HG03432 (cell line): ENCODE data around the gene KMT2D.

ENCODE experiments used
- ATAC-seq: cut with Tn5 transposase; IDR thresholded peaks from one replicate; pipeline ENCODE4 v1.9.1; 2021; ENCODE audit warnings: mild to moderate bottlenecking, moderate library complexity; ENCODE audit not compliant: unreplicated experiment

KMT2D gene

DNA sequence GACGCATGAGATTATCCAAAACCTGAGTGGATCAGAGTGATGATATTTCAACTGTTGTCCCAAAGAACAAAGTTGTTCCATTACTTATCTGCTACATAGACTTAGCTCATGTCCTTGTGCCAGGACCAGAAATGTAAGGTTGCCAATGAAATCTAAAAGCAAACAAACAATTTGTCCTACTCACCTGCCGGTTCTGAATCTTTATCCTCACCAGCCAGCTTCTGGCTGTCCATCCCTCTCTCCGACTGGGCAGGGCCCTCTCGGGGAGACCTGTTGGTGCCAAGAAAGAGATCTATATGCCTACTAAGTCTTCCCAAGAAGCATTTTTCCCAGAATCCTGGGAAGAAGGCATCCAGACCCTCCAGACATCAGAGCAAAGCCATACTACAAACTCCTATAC is 5.5 kb downstream of the KMT2D start:
- ATAC-seq: no peak

DNA sequence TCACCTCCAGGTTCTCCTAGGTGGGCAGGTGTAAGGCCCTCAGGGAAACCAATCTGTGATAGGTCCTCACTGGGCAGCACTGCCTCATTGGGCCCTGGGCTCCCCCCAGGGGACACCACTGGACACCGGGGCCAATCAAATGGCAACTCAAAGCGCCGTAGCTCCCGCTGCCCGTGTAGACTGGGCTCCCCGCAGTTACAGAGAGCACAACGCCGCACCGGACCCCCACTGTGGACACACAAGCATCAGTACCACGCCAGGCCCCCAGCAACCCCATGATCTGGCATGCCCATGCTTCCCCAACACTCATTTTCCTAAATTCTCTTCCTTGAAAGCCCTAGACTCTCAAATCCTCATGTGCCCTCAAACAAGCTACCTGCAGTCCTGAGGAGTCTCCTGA is 6.1 kb downstream of the KMT2D start:
- no peak for ATAC-seq

DNA sequence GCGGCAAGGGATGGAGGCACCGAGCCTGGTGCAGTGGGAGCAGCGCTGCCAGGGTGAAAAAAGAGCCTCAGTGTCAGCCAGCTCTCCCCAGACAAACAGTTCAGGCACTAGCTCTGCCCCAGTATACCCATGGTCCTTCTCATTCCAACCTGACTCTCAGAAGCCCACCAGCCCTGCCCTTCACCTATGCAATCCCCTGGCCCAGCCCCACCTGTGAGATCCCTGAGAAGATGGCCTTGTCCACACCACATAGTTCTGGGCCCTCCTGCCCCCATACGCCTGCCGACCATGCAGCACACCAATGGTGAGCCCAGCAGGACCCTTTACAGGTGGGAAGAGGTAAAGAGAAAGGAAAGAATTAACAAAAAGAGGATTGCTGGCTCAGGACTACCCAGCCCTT is 6.5 kb downstream of the KMT2D start:
- no peak for ATAC-seq

DNA sequence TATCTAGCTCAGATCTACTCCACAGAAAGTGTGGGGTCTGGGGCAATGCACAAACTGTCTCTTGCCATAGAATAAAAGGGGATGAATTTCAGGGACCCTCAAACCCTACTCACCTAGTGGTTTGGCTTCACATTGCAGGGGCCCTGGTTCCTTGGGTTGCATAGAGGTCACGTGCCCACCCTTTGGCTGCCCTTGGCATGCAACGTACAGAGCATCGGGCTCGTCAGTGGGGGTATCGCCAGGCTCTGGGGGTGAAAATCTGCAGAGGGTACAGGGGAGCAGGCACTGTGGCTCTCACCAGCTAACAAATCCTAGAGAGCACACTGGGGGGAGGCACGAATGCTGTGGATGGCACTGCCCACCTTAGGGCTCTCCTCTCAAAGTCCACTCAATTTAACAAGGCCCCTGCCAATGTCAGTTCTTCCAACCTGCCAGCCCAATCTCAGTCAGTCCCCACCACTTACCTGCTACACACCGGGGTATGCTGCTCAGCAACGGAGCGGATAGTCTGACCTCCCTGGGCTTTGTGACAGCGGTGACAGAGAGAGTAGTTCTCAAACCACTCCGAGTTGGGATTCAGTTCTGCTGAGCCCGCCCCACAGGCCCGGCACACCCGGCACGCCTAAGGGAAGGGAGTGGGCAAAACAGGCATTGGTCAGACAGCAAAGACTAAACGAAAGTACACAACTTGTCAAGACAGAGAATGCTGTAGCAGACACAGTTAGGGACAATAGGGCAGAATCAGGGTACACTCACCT is 8.0 kb downstream of the KMT2D start:
- ATAC-seq: no peak

DNA sequence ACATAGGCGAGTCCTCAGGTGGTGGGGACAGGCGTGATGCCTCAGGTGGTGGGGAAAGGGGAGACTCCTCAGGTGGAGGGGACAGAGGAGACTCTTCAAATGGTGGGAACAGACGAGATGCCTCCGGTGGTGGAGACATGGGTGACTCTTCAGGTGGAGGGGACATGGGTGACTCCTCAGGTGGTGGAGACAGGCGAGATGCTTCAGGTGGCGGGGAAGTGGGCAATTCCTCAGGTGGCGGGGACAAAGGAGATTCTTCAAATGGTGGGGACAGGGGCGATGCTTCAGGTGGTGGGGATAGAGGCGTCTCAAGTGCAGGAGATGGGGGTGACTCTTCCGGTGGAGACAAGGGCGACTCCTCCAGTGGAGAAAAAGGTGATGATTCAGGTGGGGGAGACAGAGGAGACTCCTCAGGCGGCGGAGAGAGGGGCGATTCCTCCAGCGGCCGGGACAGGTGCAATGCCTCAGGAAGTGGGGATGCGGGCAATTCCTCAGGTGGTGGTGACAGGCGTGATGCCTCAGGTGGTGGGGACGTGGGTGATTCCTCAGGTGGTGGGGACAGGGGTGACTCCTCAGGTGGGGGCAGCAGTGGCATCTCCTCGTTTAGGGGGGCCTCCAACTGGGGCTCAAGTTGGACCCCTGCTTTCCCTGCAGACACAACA is 8.7 kb downstream of the KMT2D start:
- ATAC-seq: no peak

DNA sequence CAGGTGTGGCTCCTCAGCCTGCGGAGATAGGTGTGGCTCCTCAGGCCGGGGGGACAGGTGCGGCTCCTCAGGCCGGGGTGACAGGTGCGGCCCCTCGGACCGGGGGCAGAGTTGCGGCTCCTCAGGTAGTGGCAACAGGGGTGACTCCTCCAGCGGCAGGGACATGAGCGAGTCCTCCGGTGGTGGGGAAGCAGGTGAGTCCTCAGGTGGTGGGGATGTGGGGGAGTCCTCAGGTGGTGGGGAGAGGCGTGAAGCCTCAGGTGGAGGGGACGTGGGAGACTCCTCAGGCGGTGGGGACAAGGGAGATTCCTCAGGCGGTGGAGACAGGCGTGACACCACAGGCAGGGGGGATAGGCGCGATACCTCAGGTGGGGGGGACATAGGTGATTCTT is 9.2 kb downstream of the KMT2D start:
- no peak for ATAC-seq

DNA sequence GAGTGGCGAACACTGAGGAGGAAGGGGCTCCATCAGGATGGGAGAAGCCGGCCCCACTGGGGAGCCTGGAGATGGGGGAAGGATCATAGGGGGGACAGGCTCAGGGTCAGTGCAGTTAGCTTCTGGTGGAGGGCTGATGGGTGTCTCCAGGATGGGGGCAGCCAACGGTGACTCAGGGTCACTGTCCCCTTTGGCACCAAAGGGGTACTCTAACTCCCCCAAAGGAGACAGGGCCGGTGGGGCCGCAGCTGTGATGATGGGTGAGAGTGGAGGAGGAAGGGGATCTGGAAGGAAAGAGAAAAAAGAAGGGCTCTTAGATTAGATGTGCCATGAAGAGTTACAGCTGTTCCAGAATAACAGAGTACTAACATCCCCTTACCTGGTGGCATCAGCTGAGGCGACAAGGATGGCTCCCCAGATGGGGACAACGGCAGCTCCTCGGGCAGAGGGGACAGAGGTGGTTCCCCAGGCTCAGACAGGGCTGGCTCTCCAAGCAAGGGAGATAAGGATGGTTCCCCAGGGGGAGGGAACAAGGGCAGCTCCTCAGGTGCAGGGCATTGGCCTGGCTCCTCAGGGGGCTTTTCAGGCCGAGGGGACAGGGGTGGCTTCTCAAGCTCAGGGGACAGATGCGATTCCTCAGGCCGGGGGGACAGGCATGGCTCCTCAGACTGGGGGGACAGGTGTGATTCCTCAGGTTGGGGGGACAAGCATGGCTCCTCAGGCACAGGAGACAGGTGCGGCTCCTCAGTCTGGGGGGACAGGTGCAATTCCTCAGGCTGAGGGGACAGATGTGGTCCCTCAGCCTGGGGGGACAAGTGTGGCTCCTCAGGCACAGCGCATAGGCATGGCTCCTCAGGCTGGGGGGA is 9.9 kb downstream of the KMT2D start:
- no peak for ATAC-seq

DNA sequence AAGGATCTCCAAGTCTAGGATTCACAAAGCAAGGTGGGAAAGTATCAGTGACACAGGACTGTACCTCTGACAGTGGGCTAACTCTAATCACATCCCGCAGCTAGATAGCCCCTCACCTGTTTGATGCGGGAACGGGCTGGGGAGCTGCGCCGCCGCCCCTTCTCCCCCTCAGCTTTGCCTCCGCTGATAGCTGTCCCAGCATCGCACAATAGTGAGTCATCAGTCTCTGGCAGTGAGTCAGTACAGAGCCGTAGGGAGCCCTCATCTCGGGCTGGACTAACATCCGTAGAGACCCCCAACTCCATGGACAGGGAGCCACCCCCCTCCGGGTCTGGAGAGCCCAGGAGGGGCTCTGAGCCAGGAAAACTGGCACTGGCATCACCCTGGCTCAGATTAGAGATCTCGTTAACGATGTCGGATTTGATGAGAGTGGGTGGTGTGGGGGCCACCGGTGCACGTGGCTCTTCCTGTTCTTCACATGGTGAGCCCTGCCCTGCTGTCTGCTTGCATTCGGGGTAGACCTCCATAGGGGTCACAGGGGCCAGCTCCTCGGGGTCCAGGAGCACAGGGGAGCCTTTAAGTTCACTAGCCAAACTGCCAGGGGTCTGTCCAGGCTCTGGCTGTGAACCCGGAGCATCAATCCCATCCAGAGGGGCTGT is 10.9 kb downstream of the KMT2D start:
- ATAC-seq: no peak

DNA sequence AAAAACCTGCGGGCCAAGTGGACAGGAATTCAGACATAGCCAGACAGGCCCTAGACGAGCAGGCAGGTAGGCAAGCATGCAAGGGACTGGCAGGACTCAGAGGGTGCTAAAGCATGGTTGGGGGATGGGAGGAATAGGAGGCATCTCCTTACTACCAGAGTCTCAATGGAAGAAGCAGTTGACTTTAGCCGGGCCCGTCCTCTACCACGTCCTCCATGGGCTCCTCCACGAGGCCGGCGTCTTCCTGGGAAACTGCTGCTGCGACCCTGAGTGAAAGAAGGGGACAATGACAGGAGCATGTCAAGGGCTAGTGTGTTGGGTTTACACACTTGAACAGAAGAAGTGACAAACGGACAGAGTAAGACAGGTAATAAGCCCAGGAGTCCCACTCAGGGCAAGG is 11.6 kb downstream of the KMT2D start:
- no peak for ATAC-seq

DNA sequence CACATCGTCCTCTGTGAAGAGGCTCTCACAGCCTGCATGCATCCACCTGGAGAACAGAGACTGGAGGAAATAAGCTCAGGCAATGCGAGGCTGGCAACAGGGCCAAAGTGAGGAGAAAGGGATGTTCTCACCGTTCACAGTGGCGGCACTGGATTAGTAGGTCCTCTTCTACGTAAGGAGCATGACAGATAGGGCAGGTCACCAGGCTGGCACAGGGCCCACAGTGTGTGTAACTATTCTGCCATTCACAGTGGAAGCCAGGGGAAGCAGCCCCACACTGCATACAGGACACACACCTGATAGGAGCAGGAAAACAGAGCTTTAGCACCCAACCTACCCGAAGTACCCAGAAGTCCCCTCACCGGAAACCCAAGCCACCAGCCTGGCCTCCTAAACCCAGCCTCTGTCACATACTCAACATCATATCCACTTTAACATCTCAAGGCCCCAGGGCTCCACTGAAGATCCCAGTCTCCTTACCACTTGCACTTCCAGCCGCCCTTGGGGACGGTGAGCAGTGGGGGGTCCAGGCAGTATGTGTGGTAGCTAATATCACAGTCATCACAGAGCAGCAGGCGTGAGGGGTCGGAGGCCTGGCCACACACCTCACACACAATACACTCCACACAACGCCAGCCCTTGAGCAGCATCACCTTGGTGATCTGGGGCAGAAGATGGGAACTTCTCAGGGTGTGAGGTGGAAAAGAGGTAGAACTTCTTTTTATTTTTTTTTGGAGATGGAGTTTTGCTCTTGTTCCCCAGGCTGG is 14.3 kb downstream of the KMT2D start:
- ATAC-seq: no peak

DNA sequence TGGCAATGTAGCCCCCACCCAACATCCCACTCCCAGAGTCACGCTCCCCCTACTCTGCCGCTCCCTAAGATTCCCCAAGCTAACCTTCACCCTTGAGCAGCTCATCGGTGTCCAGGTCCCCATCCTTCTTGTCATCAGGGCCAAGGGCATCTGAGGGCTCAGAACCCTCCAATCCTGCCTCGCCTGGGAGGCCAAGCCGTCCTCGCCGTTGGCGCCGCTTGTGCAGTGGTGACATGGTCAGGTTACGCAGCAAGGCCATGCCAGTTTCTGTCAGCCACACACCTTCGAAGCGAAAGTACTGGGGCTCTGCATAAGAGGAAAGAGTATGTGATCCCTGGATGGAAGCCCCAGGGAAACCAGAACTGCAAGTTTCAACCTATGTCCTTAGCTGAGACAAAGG is 15.9 kb downstream of the KMT2D start:
- no peak for ATAC-seq

DNA sequence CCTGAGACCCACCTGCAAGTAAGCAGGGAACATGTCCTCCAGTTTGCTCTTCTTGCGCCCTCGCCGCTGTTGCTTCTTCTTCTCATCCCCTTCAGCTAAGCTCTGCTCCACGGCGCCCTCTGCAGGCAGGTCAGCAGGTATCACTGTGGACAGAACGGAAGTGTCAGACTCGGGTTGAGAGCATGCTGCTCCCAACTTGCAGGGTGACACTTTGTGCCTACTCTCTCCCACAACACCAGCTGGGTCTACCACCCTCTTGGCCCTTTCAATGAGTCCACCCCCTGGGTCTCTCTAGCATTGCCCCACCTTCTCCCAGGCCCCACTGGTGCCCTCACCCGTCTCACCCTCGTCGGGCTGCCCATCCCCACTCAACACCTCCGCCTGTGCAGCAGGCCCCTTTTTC is 16.7 kb downstream of the KMT2D start:
- ATAC-seq: no peak

DNA sequence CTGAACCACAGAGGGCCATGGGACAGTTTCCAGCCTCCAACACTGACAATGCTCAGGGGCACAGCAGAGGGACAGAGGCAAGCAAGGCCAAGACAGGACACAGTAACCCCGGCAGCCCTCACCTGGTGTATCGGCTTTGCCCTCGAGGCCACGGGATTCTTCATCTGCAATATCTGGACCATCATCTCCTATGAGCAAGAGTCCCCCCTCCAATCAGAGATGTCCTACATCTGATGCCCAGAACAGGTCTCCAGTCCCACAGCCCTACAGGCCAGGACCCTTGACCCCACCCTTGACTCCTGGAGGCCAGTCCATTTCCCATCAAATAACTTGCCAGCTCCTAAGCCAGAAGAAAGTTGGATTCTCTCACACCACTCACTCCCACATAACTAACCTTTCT is 17.4 kb downstream of the KMT2D start:
- no peak for ATAC-seq

DNA sequence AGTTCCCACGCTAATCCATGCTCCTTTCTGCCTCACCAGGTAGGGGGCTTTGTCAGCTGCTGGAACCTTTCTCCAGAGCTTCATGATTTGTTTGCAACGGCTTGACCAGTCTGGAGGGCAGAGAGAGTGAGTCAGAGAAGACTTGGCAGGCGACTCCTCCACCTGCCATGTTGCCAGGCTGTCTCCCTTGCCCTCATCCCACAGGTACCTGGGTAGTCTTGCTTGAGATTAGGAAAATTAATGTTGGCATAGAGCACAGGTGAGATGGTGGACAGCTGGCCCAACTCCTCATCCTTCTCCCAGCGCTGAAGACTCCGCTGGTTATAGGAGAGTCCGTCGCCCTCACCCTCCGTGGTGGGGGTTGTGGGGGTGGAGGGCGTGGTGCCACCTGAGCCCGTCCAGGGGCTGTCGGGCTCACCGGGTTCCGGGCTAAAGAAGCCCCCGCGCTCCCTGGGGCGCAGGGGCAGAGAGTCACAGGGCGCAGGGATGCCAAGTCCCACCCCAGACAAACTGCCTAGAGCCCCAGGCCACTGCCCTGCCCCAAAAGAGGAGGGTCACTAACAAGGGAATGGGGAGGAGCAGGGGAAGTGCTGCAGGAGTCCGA is 18.6 kb downstream of the KMT2D start:
- no peak for ATAC-seq

DNA sequence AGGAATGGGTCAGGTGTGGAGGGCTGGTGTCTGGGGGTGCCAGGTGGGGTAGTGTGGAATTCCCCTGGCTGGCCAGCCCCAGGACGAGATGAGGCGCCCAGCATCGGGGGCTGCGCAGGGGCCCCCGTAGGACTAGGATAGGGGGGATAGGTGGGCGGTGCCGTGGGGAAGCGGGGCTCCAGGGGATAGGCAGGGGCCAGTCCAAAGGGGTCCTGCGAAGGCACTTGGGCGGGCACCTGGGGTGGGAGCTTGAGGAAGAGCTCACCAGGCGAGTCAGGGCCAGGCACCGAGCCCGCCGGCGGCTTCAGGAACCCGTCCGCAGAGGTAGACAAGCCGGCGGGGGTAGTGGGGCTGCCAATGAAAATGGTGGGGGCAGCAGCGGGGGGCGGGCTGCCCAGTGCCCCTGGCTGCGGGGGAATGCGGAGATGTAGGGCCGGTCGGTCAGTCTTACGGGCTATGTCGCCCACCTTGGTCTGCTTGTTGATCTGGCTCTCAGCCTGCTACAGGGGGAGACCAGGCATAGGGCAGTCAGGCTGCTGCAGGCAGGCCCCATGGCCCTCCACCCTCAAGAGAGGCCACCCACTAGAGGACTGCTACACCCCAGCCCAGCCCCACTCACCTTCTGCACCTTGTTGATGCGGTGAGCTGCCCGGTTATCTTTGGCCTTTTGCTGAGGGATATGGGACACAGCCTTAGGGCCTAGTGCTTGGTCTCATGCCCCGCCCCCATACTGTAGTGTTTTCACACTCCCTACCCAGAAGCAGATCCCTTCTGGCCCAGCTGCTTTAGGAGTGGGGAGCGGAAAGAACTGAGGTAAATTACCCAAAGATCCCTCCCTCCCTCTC is 19.3 kb downstream of the KMT2D start:
- ATAC-seq: no peak

DNA sequence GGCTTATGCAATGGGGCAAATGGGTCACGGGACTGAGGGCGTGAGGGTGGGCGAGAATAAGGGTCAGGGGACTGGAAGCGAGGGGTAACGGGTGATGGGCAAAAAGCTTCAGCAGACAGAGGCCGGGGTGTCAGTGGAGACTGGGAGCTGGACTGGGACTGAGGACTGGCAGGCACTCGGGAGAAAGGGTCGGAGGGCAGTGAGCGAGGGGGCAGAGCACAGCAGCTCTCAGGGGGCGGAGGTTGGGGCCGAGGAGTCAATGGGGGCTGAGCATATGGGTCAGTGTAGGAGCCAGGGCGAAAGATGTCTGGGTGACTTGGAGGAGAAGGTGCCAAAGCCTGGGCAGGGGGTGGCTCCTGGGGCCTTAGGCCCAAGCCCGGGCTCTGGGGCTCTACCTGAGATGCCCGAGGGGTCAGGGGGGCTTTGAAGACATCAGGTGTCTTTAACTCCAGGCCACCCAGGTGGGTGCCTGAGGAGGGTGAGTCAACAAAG is 20.2 kb downstream of the KMT2D start:
- ATAC-seq: no peak

DNA sequence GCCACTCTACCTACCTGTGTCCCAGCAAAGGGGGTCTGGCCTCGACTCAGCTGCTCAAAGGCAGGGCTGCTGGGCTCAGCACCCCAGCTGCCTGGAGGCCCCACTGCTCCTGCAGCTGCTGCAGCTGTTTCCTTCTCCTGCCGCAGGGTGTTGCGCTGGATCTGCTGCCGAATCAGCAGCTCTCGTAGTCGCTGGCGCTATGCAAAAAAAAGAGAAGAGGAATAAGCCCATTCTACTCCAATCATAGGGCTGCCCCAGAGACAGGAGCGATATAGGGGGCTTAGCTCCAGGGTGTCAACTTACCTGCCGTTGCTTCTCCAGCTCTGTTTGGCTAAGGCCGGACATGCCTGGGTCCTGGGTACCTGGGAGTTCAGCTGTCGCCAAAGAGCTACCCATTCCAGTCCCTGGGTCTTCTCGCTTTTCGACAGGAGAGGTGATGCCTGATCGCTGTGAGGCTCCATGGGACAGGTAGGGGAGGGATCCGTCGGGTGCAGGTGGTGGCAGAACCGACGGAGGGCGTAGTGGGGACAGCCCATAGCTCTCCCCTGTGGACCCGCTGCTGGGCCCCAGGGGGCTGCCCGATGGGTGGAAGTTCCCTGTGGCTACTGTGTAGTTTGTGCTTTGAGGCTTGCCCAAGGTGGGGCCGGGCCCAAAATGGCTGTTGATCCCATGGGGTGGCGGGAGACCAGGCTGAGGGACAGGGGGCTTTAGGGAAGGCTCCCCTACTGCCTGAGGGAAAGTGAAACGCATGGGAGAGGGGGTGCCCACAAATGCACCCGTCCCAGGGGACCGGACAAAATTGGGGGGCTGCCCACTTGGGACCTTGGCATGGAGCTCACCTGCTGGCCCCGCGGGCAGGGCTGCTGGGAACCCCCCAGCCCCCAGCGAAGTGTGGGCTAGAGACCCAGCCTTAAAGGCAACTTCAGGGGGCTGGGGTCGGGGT is 20.9 kb downstream of the KMT2D start:
- ATAC-seq: no peak
